HEK293T (cell line): Measurements from ENCODE around the gene KRT2.

Source experiments
- ARNT ChIP-seq: fragments of 450-650 bp; IDR thresholded peaks from 2 replicates; pipeline ENCODE4 v1.6.1; 2017; ENCODE audit warnings: mild to moderate bottlenecking
- BHLHE40 ChIP-seq: fragments of 450-650 bp; IDR thresholded peaks from 2 replicates; pipeline ENCODE4 v1.6.1; 2016; ENCODE audit warnings: mild to moderate bottlenecking, moderate library complexity, borderline replicate concordance
- CTBP1 ChIP-seq: fragments of 450-650 bp; IDR thresholded peaks from 2 replicates; pipeline ENCODE4 v1.6.1; 2016; ENCODE audit warnings: borderline replicate concordance
- ELF4 ChIP-seq: fragments of 450-650 bp; IDR thresholded peaks from 2 replicates; pipeline ENCODE4 v1.6.1; 2017; ENCODE audit warnings: antibody characterized with exemption
- FOXA1 ChIP-seq: fragments of 450-650 bp; IDR thresholded peaks from 2 replicates; pipeline ENCODE4 v1.6.1; 2016; ENCODE audit warnings: mild to moderate bottlenecking
- FOXK2 ChIP-seq: fragments of 450-650 bp; IDR thresholded peaks from 2 replicates; pipeline ENCODE4 v1.6.1; 2016; ENCODE audit warnings: mild to moderate bottlenecking
- FOXM1 ChIP-seq: fragments of 450-650 bp; IDR thresholded peaks from 2 replicates; pipeline ENCODE4 v1.6.1; 2017; ENCODE audit warnings: mild to moderate bottlenecking, borderline replicate concordance
- HDGF ChIP-seq: fragments of 450-650 bp; IDR thresholded peaks from 2 replicates; pipeline ENCODE4 v1.6.1; 2017; ENCODE audit warnings: antibody characterized with exemption, borderline replicate concordance
- L3MBTL2 ChIP-seq: fragments of 450-650 bp; conservative IDR thresholded peaks from 2 replicates; pipeline ENCODE4 v1.6.1; 2016; ENCODE audit warnings: mild to moderate bottlenecking
- NFRKB ChIP-seq: fragments of 450-650 bp; IDR thresholded peaks from 2 replicates; pipeline ENCODE4 v1.6.1; 2016; ENCODE audit warnings: mild to moderate bottlenecking, moderate library complexity
- PKNOX1 ChIP-seq: fragments of 450-650 bp; IDR thresholded peaks from 2 replicates; pipeline ENCODE4 v1.6.1; 2016
- SP1 ChIP-seq: fragments of 450-650 bp; IDR thresholded peaks from 2 replicates; pipeline ENCODE4 v1.6.1; 2017
- SUZ12 ChIP-seq: fragments of 450-650 bp; IDR thresholded peaks from 2 replicates; pipeline ENCODE4 v1.6.1; 2016; ENCODE audit warnings: mild to moderate bottlenecking
- ZNF384 ChIP-seq: fragments of 450-650 bp; IDR thresholded peaks from 2 replicates; pipeline ENCODE4 v1.6.1; 2016

DNA sequence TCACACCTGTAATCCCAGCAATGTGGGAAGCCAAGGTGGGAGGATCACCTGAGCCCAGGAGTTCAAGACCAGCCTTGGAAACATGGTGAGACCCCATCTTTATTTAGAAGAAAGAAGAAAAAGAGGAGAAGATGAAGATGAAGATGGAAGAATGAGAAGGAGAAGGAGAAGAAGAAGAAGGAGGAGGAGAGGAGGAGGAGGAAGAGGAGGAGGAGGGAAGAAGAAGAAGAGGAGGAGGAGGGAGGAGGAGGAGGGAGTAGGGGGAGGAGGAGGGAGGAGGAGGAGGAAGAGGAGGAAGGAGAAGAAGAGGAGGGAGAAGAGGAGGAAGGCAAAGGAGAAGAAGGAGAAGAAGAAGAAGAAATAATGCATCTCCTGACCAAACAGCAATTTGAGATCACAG lies 37.2 kb upstream of the KRT2 start:
- TF ChIP-seq CTBP1 (no peak), SUZ12 (no peak), SP1 (no peak), FOXA1 (no peak), BHLHE40 (no peak), FOXM1 (no peak), HDGF (no peak), ZNF384 (no peak), FOXK2 (no peak), PKNOX1 (no peak), L3MBTL2 (no peak), ELF4 (no peak), NFRKB (no peak), ARNT (no peak)
